KMS-11 (cell line): Measurements from ENCODE around the gene LRPAP1.

ENCODE experiments used
- H2AFZ ChIP-seq: fragments of 200-600 bp; sonication (generic); 2 replicates; pipeline ENCODE4 v1.6.1; 2016; ENCODE audit warnings: antibody characterized with exemption, mixed run types, low read depth
- H3K27ac ChIP-seq: fragments of 200-600 bp; sonication (generic); 2 replicates; pipeline ENCODE4 v1.6.1; 2016; ENCODE audit warnings: mild to moderate bottlenecking, mixed run types
- H3K27me3 ChIP-seq: fragments of 200-600 bp; sonication (generic); 2 replicates; pipeline ENCODE4 v1.6.1; 2017; ENCODE audit warnings: mild to moderate bottlenecking, low read depth, mixed run types, moderate library complexity; ENCODE audit not compliant: insufficient read depth
- H3K36me3 ChIP-seq: fragments of 200-600 bp; sonication (generic); 2 replicates; pipeline ENCODE4 v1.6.1; 2017; ENCODE audit warnings: mild to moderate bottlenecking, mixed run types; ENCODE audit not compliant: insufficient read depth
- H3K4me1 ChIP-seq: fragments of 200-600 bp; sonication (generic); 2 replicates; pipeline ENCODE4 v1.6.1; 2016; ENCODE audit warnings: mild to moderate bottlenecking, low read depth, mixed run types; ENCODE audit not compliant: poor library complexity, severe bottlenecking
- H3K4me2 ChIP-seq: fragments of 200-600 bp; sonication (generic); 2 replicates; pipeline ENCODE4 v1.7.0; 2016; ENCODE audit warnings: mild to moderate bottlenecking, mixed run types
- H3K4me3 ChIP-seq: fragments of 200-600 bp; sonication (generic); IDR thresholded peaks from 2 replicates; pipeline ENCODE4 v1.6.1; 2017; ENCODE audit warnings: low read depth, low read length, mixed read lengths; ENCODE audit not compliant: insufficient read depth
- H3K79me2 ChIP-seq: fragments of 200-600 bp; sonication (generic); 2 replicates; pipeline ENCODE4 v1.6.1; 2016; ENCODE audit warnings: low read depth, mixed run types; ENCODE audit not compliant: insufficient read depth
- H3K9ac ChIP-seq: fragments of 200-600 bp; sonication (generic); 2 replicates; pipeline ENCODE4 v1.6.1; 2016; ENCODE audit warnings: mild to moderate bottlenecking, mixed run types
- H4K20me1 ChIP-seq: fragments of 200-600 bp; sonication (generic); 2 replicates; pipeline ENCODE4 v1.6.1; 2016; ENCODE audit warnings: mild to moderate bottlenecking, mixed run types; ENCODE audit not compliant: insufficient read depth
- CTCF ChIP-seq: fragments of 200-600 bp; sonication (generic); conservative IDR thresholded peaks from 2 replicates; pipeline ENCODE4 v1.6.1; 2017; ENCODE audit warnings: low read depth, mild to moderate bottlenecking, antibody characterized with exemption, low read length, moderate library complexity, mixed read lengths

The LRPAP1 gene

DNA sequence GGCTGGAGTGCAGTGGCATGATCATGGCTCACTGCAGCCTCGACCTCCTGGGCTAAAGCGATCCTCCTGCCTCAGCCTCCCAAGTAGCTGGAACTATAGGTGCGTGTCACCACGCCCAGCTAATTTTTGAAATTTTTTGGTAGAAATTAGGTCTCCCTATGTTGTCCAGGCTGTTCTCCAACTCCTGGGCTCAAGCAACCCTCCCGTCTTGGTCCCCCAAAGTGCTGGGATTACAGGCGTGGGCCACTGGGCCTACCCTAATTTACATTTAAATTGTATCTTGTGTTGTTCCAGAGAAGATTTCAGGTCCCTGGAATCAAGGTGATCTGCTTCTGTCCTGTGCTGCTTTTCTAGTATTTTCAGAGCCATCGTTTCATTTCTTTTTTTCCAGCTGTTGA is 1.2 kb upstream of the LRPAP1 start:
- H3K4me2 ChIP-seq: no peak overlapping the region
- no peak for TF ChIP-seq CTCF
- H3K4me3 ChIP-seq: no peak overlapping the region

DNA sequence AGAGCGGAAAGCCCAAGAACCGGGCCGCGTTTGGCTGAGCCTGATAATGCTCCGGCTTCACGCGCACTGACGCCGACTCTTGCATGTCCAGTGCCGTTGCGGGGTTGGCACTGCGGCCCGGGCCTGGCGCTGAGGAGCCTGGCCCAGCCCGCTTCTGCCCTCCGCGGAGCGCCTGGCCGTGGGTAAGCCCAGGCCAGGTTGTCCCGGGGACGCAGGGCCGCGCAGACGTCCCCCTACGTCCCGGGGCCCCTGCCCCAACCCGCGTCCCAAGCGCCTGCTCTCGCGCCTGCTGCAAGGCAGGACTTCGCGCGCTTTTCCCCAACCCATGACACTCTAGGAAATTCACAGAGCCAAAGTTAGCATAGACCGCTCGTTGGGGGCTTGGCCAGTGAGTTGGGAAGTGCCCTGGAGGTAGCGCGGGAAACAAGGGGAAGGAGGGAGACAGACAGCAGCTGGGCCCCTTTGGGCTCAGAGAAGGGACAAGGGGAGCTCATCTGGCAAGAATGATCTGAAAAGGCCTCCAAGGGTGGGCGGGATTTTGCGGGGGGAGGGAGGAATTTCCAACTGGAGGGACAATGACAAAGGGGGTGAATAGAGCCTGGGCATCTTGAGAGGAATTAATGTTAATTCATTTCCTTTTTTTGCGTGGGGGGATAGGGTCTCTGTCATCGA is 665 bp upstream of the LRPAP1 start:
- Histone ChIP-seq H3K4me3 (no peak overlapping the region), H3K9ac (no peak overlapping the region), H3K4me1 (no peaks in the 10 kb centered on the region), H3K79me2 (peaks cover 6% of the 10 kb centered on the region; the same call in 1 of the 2 replicates), H3K27me3 (peaks cover 3% of the 10 kb centered on the region; the same call in 1 of the 2 replicates), H2AFZ (no peak overlapping the region), H3K4me2 (no peak overlapping the region), H4K20me1 (no peaks in the 10 kb centered on the region), H3K36me3 (no peaks in the 10 kb centered on the region), H3K27ac (no peak overlapping the region)
- TF ChIP-seq CTCF: no peak

More for the DNA sequence above, 1.2 kb upstream of the LRPAP1 start:
- Histone ChIP-seq H3K27ac (no peak overlapping the region), H4K20me1 (no peaks in the 10 kb centered on the region), H2AFZ (no peak overlapping the region), H3K36me3 (no peaks in the 10 kb centered on the region), H3K79me2 (peaks cover 6% of the 10 kb centered on the region; the same call in 1 of the 2 replicates), H3K27me3 (peaks cover 3% of the 10 kb centered on the region; the same call in 1 of the 2 replicates), H3K4me1 (no peaks in the 10 kb centered on the region), H3K9ac (no peak overlapping the region)

- Histone ChIP-seq H3K4me1 (no peaks in the 10 kb centered on the region), H3K4me2 (peak overlapping the region; percentile 73), H3K27me3 (peaks cover 3% of the 10 kb centered on the region; the same call in 1 of the 2 replicates), H3K27ac (no peak overlapping the region), H3K4me3 (peak overlapping the region; percentile 44), H3K9ac (peak overlapping the region; percentile 69; the same call in 1 of the 2 replicates), H2AFZ (peak overlapping the region; percentile 30; the same call in 1 of the 2 replicates), H3K79me2 (peaks cover 6% of the 10 kb centered on the region; the same call in 1 of the 2 replicates), H3K36me3 (no peaks in the 10 kb centered on the region), H4K20me1 (no peaks in the 10 kb centered on the region)
- TF ChIP-seq CTCF: no peak
These were observed 824 bp downstream of the LRPAP1 start for GRCh38 chr4:3531318-3531878.

DNA sequence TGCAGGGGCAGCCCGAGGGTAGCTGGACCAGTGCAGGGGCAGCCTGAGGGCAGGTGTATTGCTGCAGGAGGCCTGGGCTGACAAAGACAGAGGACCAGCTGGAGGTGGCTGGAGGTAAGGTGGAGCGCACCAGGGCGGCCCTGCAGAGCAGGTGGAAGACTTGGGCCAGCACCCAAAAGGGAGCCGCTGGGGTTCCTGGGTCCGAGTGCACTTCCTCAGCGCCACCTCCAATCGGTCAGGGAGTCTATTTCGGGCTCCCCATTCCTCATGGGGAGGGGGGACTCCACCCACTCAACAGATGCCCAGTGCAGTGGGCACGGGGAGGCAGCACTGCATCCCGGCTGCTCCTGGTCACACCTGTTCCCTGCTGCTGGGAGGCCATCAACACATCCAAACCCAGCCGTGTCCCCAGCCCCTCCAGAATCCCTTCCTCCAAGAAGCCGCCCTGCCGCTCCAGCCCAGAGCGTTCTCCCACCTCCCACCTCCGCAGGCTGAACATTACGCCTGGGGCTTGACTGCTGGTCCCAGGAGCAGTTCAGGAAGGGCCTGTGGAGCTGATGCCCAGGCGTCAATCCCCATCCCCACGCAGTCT is 1.5 kb downstream of the LRPAP1 start:
- no peak for TF ChIP-seq CTCF
- H3K36me3 ChIP-seq: no peaks in the 10 kb centered on the region
- peaks cover 6% of the 10 kb centered on the region; the same call in 1 of the 2 replicates for H3K79me2 ChIP-seq
- no peak overlapping the region for H2AFZ ChIP-seq
- no peaks in the 10 kb centered on the region for H4K20me1 ChIP-seq
- H3K27me3 ChIP-seq: peaks cover 3% of the 10 kb centered on the region; the same call in 1 of the 2 replicates
- no peak overlapping the region for H3K9ac ChIP-seq
- no peak overlapping the region for H3K27ac ChIP-seq
- H3K4me1 ChIP-seq: no peaks in the 10 kb centered on the region
- no peak overlapping the region for H3K4me3 ChIP-seq
- H3K4me2 ChIP-seq: peak overlapping the region; percentile 73; the same call in 1 of the 2 replicates
